Globus pallidus (tissue), 1 donor: ENCODE measurements around the gene CDC45.

Source experiments
- DNase-seq: peaks from one replicate; pipeline ENCODE4 v3.0.0-alpha.2; 2015; ENCODE audit warnings: low spot score

Gene CDC45

GRCh38 chr22:19448739-19449421 lies 30.8 kb upstream of the CDC45 start:
- DNase-seq: no peak

- no peak for DNase-seq
Observed at GRCh38 chr22:19449422-19449767, 30.3 kb upstream of the CDC45 start.

- no peak for DNase-seq
Observed at GRCh38 chr22:19450363-19451175, 29.2 kb upstream of the CDC45 start.

GRCh38 chr22:19451570-19451969 lies 28.1 kb upstream of the CDC45 start:
- DNase-seq: no peak

DNA sequence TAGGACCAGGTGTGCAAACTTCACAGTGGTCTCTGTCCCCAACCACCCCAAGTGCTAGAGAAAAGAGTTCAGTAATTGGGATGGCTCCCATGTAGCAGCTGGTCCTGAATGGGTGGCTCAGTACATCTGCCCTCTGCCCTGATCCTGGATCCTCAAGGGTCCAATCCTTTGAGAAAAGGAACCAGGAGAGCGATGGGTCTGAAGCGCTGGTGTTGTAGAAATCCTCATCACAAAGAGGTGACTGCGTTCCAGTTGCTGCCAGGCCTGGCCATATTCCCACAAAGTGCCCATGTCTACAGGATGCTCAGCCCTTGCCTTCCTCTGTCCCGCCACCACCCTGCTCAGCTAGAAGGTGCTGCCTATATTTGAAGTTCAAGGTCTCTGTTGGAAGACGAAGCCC lies 26.0 kb upstream of the CDC45 start:
- DNase-seq: no peak

DNA sequence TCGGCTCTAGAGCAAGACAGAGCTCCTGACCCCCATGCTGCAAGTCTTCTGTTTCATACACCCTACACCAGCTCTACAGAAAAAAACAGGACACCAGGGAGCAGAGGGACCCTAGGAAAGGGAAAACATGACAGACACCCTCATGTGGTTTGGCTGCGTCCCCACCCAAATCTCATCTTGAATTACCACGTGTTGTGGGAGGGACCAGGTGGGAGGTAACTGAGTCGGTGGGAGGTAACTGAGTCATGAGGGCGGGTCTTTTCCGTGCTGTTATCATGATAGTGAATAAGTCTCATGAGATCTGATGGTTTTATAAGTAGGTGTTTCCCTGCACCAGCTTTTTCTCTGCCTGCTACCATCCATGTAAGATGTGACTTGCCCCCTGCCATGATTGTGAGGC lies 25.6 kb upstream of the CDC45 start:
- DNase-seq: no peak

- DNase-seq: no peak
Observed at GRCh38 chr22:19455033-19455432, 24.7 kb upstream of the CDC45 start.

DNA sequence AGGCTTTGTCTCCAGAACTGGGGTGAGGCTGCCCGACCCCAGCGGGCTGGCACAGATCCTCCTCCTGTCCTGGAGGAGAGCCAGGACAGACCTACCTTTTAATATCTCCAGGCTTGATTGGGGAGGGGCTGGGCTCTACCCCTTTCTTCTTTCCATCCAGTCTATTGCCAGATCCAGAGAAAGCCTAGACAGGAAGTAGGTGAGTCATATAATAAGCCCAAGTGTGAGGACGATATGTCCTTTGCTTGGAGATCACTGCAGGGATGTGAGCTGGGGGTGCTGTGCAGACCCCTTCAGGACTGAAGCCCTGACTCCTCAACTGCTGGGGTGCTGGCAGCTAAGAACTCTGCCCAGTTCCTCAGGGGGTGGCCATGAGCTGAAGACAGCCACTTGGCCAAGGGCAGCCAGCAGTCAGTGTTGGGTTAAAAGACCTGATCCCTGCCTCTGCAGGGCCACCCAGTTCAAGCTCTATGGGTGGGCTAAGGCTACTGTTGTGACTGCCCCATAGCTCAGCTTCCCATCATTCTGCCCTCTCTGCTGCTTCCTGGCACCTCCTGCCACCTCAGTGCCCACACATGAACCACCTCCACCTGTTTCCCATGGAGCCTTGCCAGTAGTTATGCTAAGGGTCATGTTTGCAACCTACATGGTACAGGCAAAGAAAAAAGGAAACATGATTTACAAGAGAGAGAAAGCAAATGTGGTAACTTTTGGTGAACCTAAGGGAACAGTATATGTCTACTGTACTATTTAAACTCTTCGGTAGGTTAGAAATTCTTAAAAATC lies 23.9 kb upstream of the CDC45 start:
- DNase-seq: no peak

DNA sequence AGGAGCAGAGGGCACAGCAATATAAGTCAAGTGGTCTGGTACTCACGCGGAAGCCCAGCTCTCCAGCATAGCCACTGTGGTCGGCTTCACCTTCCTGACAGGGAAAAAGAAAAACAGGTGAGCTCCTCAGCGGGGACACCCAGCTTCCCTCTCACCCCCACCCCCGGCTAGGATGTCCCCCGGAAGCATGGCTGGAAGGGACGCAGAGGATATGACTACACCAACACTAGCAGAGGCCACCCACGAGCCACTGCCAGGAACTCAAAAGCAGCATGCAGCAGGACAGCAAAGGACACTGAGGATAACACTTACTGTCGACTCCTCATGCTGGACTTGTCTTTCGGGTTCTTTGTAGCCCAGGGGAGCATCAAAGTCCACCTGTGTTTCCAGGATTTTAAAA lies 23.2 kb upstream of the CDC45 start:
- no peak for DNase-seq

DNA sequence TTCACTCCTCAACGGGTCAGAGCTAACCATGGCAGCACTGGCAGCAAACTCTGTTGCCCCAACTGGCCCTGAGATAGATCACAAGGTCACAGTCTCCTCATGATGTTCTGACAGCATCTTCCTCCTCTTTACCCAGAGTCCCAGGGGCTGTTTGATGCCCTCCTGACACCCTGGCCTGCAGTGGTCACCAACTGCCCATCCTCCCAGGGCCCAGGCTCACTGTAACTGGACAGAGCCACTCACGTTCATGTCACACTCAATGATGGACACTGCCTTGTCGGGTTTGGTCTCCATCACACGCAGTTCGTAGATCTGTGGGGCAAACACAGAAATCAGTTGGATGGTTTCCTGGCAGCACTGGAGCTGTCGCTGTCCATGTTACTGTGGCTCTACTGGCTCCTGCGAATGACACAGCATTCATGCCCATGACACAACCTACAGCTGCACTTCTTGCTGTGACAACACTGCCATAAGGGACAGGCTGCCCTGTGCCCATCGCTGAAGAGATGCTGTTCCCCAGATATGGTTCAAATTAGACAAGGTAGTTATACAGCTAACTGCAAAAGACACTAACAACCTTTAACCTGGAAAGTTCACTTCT lies 21.8 kb upstream of the CDC45 start:
- no peak for DNase-seq

- no peak for DNase-seq
Observed at GRCh38 chr22:19460036-19460435, 19.7 kb upstream of the CDC45 start.

- DNase-seq: no peak
Observed at GRCh38 chr22:19461506-19461905, 18.2 kb upstream of the CDC45 start.

- DNase-seq: no peak
Observed at GRCh38 chr22:19463008-19463407, 16.7 kb upstream of the CDC45 start.

DNA sequence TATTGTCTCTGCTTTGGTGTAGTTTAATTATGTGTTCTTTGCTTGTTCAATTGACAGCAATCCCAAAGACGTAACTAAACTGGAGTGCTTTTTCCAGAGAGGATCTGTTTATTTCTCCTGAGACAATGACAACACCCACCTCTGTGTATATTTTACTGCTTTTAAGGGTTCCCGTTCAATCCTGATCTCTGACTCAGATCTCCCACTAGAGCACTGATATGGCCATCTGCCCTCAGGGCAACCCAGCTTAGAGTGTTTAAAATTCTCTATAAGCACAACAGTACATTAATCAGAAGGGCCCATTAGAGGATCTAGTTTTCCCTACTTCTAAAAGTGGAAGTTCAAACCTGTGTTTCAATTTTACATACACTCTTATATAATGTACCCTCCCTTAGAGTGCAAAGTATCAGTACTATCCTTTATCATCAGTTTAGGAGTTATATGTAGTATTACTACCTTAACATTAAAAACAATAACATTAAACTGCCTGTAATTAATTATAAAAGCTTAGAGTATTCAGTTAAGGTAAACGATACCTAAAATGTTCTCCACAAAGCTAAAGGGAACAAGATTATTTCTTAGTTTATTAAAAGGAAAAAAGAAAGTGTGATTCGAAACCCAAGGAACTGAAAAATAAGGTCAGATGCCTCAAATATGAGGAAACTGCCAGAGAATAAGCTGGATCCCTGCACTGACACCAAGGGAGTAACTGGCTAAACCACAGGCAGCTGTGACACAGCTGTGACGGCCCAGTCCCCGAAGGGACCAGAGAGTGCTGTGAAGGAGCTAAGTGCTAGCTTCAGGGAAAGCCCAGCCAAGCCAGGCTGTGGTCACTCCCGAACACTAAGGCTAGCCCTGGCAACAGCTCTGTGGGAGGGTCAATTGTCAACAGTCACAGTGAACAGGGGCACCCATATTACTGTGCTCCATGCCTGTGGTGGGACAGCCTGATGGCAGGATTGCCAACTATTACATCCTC lies 15.9 kb upstream of the CDC45 start:
- no peak for DNase-seq

DNA sequence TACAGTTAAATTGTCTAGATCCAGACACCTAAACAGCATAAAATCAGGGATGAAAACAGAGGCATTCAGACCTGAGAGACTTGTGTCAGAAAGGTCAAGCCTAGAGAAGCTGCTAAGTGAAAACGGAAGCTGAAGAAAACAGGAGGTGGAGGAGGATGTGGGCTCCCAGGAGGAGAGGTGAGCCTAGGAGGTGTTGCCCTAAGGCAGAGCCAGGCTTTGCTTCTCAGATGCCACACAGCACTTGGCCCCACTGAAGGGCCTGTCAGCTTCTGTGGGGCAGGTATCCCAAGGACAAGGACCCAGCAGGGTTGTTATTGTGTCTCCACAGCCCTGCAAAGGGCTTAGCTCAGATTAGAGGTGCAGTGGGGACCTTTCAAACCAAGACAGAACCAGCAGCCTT lies 15.2 kb upstream of the CDC45 start:
- DNase-seq: no peak

GRCh38 chr22:19464975-19465374 lies 14.7 kb upstream of the CDC45 start:
- no peak for DNase-seq

DNA sequence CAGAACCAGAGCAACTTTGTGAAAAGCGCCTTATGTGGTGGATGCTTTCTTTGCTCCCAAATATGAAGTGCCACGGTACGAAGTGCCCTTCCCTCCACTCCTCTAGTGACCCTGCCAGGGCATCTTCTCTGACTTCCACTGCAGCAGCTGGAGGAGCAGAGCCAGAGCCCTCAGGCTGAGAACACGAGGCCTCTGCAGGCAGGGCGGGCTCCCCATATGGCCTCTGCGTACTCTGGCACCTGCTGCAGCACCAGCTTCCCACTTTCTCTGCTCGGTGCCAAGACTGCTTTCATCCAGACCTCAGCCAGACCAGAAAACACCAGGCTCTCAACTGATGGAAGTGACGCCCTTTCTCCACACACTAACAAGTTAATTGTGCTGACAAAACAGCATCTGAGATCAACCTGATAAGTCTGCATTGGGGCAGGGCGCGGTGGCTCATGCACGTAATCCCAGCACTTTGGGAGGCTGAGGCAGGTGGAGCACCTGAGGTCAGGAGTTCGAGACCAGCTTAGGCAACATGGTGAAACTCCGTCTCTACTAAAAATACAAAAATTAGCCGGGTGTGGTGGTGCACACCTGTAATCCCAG lies 13.5 kb upstream of the CDC45 start:
- no peak for DNase-seq

- DNase-seq: no peak
Observed at GRCh38 chr22:19466848-19467752, 12.6 kb upstream of the CDC45 start.

DNA sequence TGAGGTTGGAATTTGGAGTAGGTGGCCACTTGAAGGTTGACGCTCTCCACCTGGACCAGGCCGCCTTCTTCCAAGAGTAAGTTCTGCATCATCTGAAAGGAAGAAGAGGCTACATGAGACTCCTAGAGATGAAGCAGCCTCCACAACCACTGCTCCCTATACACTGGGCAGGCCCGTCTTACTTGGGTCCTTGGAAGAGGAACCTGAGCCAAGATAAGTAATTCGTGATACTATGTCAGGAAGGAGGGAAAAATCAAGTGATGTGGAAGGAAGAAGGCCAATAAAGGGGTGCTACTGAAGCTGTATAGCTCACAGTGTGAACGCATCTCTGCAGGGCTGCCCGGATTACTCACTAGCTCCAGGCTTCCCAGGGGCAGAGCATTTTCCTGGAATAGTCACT lies 11.8 kb upstream of the CDC45 start:
- DNase-seq: no peak

GRCh38 chr22:19469421-19469820 lies 10.3 kb upstream of the CDC45 start:
- no peak for DNase-seq
